ENCODE measurements around the gene DOCK3.

Gene DOCK3

GRCh38 chr3:51311055-51311454 is 636.3 kb downstream of the DOCK3 start:
- no peak for DNase-seq (ENCODE audit: low read depth)

- DNase-seq (ENCODE audit: low read depth), result no peak
Measured at GRCh38 chr3:51328206-51328605, 653.5 kb downstream of the DOCK3 start.

- no peak for DNase-seq (ENCODE audit: low read depth)
Measured at GRCh38 chr3:51330046-51330445, 655.3 kb downstream of the DOCK3 start.

GRCh38 chr3:51332156-51332555 is 657.4 kb downstream of the DOCK3 start:
- no peak for DNase-seq (ENCODE audit: low read depth)

GRCh38 chr3:51333021-51333420 is 658.3 kb downstream of the DOCK3 start:
- no peak for DNase-seq (ENCODE audit: low read depth)

GRCh38 chr3:51336261-51336660 is 661.5 kb downstream of the DOCK3 start:
- no peak for DNase-seq (ENCODE audit: low read depth)

GRCh38 chr3:51337666-51338065 is 662.9 kb downstream of the DOCK3 start:
- no peak for DNase-seq (ENCODE audit: low read depth)

- DNase-seq (ENCODE audit: low read depth), result no peak
Measured at GRCh38 chr3:51338632-51339031, 663.9 kb downstream of the DOCK3 start.

GRCh38 chr3:51340013-51340829 is 665.5 kb downstream of the DOCK3 start:
- no peak for DNase-seq (ENCODE audit: low read depth)

GRCh38 chr3:51340989-51341636 is 666.4 kb downstream of the DOCK3 start:
- no peak for DNase-seq (ENCODE audit: low read depth)

GRCh38 chr3:51343918-51344687 is 669.4 kb downstream of the DOCK3 start:
- DNase-seq (ENCODE audit: low read depth), result no peak

- no peak for DNase-seq (ENCODE audit: low read depth)
Measured at GRCh38 chr3:51350751-51351150, 676.0 kb downstream of the DOCK3 start.

GRCh38 chr3:51353131-51353530 is 678.4 kb downstream of the DOCK3 start:
- no peak for DNase-seq (ENCODE audit: low read depth)

- no peak for DNase-seq (ENCODE audit: low read depth)
Measured at GRCh38 chr3:51353691-51354090, 679.0 kb downstream of the DOCK3 start.

GRCh38 chr3:51354172-51354571 is 679.4 kb downstream of the DOCK3 start:
- no peak for DNase-seq (ENCODE audit: low read depth)

- no peak for DNase-seq (ENCODE audit: low read depth)
Measured at GRCh38 chr3:51354731-51355615, 680.2 kb downstream of the DOCK3 start.

GRCh38 chr3:51355891-51356578 is 681.3 kb downstream of the DOCK3 start:
- DNase-seq (ENCODE audit: low read depth), result no peak

GRCh38 chr3:51357856-51358255 is 683.1 kb downstream of the DOCK3 start:
- DNase-seq (ENCODE audit: low read depth), result no peak

- DNase-seq (ENCODE audit: low read depth), result no peak
Measured at GRCh38 chr3:51358981-51359380, 684.3 kb downstream of the DOCK3 start.

GRCh38 chr3:51360806-51361205 is 686.1 kb downstream of the DOCK3 start:
- DNase-seq (ENCODE audit: low read depth), result no peak

- DNase-seq (ENCODE audit: low read depth), result no peak
Measured at GRCh38 chr3:51361746-51362145, 687.0 kb downstream of the DOCK3 start.
